Body of pancreas (tissue), 4 donors: Measurements from ENCODE around the gene ZNF692.

Experiments used
- CTCF ChIP-seq, 7 experiments: fragments of 450-650 bp in 4 of 7; fragments of 200-600 bp in 3 of 7; sonication (generic) in 3 of 7; IDR thresholded peaks; one replicate each; pipeline ENCODE4 v1.5.1; 2016 to 2019; ENCODE audit warnings: antibody characterized with exemption in 7 of 7
- POLR2A ChIP-seq, 3 donors: fragments of 450-650 bp; IDR thresholded peaks; one replicate each; pipeline ENCODE4 v1.6.1; 2016; ENCODE audit warnings: antibody characterized with exemption in 3 of 3, mild to moderate bottlenecking in 2 of 3

DNA sequence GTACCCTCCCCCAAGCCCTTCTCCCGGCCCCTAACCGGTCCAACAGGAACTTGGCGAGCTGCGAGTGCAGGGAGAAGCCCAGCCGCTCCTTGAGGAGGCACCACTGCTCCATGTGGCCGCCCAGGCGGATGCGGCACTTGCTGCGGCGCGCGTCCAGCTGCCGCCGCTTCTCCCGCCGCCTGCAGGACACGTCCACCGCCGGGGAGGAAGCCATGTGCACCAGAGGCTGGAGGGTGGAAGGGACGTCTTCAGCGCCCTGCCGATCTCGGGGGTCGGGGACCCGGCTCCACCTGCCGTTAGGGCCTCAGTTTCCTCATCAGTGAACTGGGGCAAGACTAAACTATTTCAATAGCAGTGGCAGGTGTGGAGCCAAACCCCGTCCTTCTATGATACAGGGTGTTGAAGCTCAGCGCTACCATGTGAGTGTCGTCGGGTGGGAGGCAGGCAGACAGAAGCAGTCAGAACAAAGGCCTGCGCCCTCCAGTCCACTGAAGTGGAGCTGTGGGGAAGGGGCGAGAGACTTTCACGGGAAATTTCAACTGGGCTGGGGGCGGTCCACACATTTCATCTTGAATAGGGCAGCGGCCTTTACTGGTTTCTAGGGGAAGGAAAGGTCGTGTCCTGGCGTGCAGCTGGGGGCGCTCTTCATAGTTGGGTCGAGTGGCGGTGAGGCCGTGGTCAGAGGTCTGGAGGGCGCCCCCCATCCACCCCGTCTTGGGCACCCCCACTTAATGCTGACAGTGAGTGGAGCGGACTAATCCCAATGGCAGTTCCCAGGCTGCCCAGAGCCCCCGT, 592 bp downstream of the ZNF692 start:
- peak in 6 of 7 experiments; percentile 9 to 59 (median 49) for TF ChIP-seq CTCF (IDR thresholded peaks at IDR 0.05)
- TF ChIP-seq POLR2A (IDR thresholded peaks at IDR 0.05), result peak; percentile 48 to 76 (median 74)
